ENCODE measurements around the gene CSNK2A1.

- TF ChIP-seq CTCF (conservative IDR thresholded peaks at IDR 0.05; ENCODE audit: low read depth in 2 of 2) (no peak), REST (IDR thresholded peaks at IDR 0.05; ENCODE audit: unreplicated experiment) (no peak), POLR2AphosphoS5 (IDR thresholded peaks at IDR 0.05; ENCODE audit: low read depth) (no peak)
Measured at GRCh38 chr20:519999-520398, 23.6 kb downstream of the CSNK2A1 start.
